ENCODE results near the gene PARN.

The PARN gene

GRCh38 chr16:14476183-14476582 is 153.9 kb downstream of the PARN start:
- H3K4me1 ChIP-seq (ENCODE audit: low read length) = no peaks in the 10 kb centered on the region
- no peak for TF ChIP-seq EZH2 (optimal IDR thresholded peaks at IDR 0.05; ENCODE audit: low read depth, low read length)
- TF ChIP-seq, protein P1, sequence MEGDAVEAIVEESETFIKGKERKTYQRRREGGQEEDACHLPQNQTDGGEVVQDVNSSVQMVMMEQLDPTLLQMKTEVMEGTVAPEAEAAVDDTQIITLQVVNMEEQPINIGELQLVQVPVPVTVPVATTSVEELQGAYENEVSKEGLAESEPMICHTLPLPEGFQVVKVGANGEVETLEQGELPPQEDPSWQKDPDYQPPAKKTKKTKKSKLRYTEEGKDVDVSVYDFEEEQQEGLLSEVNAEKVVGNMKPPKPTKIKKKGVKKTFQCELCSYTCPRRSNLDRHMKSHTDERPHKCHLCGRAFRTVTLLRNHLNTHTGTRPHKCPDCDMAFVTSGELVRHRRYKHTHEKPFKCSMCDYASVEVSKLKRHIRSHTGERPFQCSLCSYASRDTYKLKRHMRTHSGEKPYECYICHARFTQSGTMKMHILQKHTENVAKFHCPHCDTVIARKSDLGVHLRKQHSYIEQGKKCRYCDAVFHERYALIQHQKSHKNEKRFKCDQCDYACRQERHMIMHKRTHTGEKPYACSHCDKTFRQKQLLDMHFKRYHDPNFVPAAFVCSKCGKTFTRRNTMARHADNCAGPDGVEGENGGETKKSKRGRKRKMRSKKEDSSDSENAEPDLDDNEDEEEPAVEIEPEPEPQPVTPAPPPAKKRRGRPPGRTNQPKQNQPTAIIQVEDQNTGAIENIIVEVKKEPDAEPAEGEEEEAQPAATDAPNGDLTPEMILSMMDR (IDR thresholded peaks at IDR 0.05; ENCODE audit: low read length) = no peak
- no peak for TF ChIP-seq EZH2phosphoT487 (IDR thresholded peaks at IDR 0.05; ENCODE audit: low read length)
- H3K27ac ChIP-seq (ENCODE audit: low read length) = no peak overlapping the region
- no peak overlapping the region for H2AFZ ChIP-seq (ENCODE audit: low read length)
- no peaks in the 10 kb centered on the region for H3K27me3 ChIP-seq (replicated peaks; ENCODE audit: insufficient read depth, low read length)
- no peak overlapping the region for H3K9ac ChIP-seq (ENCODE audit: low read length)
- H3K36me3 ChIP-seq (replicated peaks; ENCODE audit: insufficient read depth, low read length) = no peaks in the 10 kb centered on the region
- no peak overlapping the region for H3K4me3 ChIP-seq (ENCODE audit: low read length)
- no peaks in the 10 kb centered on the region for H4K20me1 ChIP-seq (ENCODE audit: insufficient read depth, low read length)
- H3F3A ChIP-seq (ENCODE audit: insufficient read depth, low read length) = no peaks in the 10 kb centered on the region
- no peaks in the 10 kb centered on the region for H3K9me3 ChIP-seq (replicated peaks; ENCODE audit: insufficient read depth, low read length)
- H3K4me2 ChIP-seq (ENCODE audit: low read depth, low read length) = no peak overlapping the region
- H3K79me2 ChIP-seq (ENCODE audit: low read length) = no peaks in the 10 kb centered on the region
- no peak for DNase-seq
- no peaks in the 10 kb centered on the region for H3K9me2 ChIP-seq (replicated peaks; ENCODE audit: insufficient read depth, low read length)

DNA sequence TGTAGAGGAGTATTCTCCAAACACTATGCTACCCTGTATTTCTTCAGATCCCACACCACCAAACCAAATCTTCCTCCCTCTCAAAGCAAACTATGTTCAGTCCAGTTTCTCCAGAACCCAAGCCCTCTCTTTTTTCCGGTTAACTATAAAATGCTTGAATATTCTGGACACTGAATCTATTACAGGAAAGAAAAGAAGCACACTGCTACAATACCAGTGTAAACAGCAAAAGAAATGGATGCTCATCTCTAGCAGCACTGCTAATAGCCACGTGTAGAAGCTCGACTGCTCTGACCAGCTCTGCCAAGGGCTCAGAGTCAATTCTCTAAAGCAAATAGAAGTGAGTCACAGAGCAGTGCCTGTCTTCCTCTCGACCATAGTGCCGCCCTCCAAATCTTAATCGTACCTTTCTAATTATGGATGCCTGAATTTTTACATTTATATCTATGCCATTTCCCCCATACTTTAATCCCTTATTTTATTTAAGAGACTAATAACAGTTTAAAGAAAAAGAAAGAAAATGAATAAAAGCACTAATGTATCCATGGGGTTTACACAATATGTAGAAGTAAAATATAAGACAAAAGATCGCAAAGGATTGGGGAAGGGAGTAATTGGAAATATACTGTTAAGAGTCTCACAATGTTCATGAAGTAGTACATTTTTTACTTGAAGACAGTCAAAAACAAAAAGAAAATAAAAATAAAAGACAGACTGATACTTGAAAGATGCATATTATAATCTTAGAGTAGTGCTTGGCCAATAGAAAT is 154.5 kb downstream of the PARN start:
- TF ChIP-seq EZH2 (optimal IDR thresholded peaks at IDR 0.05; ENCODE audit: low read depth, low read length) (no peak), EZH2phosphoT487 (IDR thresholded peaks at IDR 0.05; ENCODE audit: low read length) (no peak)
- TF ChIP-seq, protein P1 (IDR thresholded peaks at IDR 0.05; ENCODE audit: low read length) = no peak
- Histone ChIP-seq H3K36me3 (replicated peaks; ENCODE audit: insufficient read depth, low read length) (no peaks in the 10 kb centered on the region), H3K27me3 (replicated peaks; ENCODE audit: insufficient read depth, low read length) (no peaks in the 10 kb centered on the region), H3K9me3 (replicated peaks; ENCODE audit: insufficient read depth, low read length) (no peaks in the 10 kb centered on the region), H3K9me2 (replicated peaks; ENCODE audit: insufficient read depth, low read length) (no peaks in the 10 kb centered on the region), H3F3A (ENCODE audit: insufficient read depth, low read length) (no peaks in the 10 kb centered on the region), H3K4me3 (ENCODE audit: low read length) (no peak overlapping the region), H3K27ac (ENCODE audit: low read length) (no peak overlapping the region), H3K79me2 (ENCODE audit: low read length) (no peaks in the 10 kb centered on the region), H3K4me2 (ENCODE audit: low read depth, low read length) (no peak overlapping the region), H2AFZ (ENCODE audit: low read length) (no peak overlapping the region), H3K4me1 (ENCODE audit: low read length) (no peaks in the 10 kb centered on the region), H4K20me1 (ENCODE audit: insufficient read depth, low read length) (no peaks in the 10 kb centered on the region), H3K9ac (ENCODE audit: low read length) (no peak overlapping the region)
- DNase-seq = no peak

DNA sequence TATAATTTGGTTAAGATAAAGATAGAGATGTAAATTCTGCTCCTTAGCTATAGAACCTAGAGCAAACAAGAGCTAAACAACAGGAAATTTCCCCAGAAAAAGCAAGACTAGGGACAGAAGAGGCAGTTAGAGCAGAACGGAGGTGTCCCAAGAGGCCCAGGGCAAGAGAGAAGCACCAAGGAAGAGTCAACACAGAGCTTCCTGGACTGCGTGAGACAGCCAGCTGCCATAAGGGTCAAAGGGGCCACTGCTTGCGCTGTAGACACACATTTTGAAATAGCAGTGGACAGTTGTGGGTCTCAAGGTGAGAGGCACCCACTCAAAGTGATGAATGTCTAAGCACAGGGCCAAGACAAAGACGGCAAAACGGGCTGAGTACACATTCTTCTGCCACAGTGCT is 156.6 kb downstream of the PARN start:
- Histone ChIP-seq H3K9me3 (replicated peaks; ENCODE audit: insufficient read depth, low read length) (no peaks in the 10 kb centered on the region), H3F3A (ENCODE audit: insufficient read depth, low read length) (no peaks in the 10 kb centered on the region), H4K20me1 (ENCODE audit: insufficient read depth, low read length) (no peaks in the 10 kb centered on the region), H3K4me3 (ENCODE audit: low read length) (no peak overlapping the region), H3K4me1 (ENCODE audit: low read length) (no peaks in the 10 kb centered on the region), H3K27me3 (replicated peaks; ENCODE audit: insufficient read depth, low read length) (no peaks in the 10 kb centered on the region), H3K9ac (ENCODE audit: low read length) (no peak overlapping the region), H2AFZ (ENCODE audit: low read length) (no peak overlapping the region), H3K36me3 (replicated peaks; ENCODE audit: insufficient read depth, low read length) (no peaks in the 10 kb centered on the region), H3K27ac (ENCODE audit: low read length) (no peak overlapping the region), H3K9me2 (replicated peaks; ENCODE audit: insufficient read depth, low read length) (no peaks in the 10 kb centered on the region), H3K4me2 (ENCODE audit: low read depth, low read length) (no peak overlapping the region), H3K79me2 (ENCODE audit: low read length) (no peaks in the 10 kb centered on the region)
- no peak for TF ChIP-seq EZH2 (optimal IDR thresholded peaks at IDR 0.05; ENCODE audit: low read depth, low read length)
- TF ChIP-seq, protein P1 (IDR thresholded peaks at IDR 0.05; ENCODE audit: low read length) = no peak
- TF ChIP-seq EZH2phosphoT487 (IDR thresholded peaks at IDR 0.05; ENCODE audit: low read length) = no peak
- DNase-seq = no peak

Data from MM.1S (cell line).